ENCODE data around the gene SLC4A7. TPM values are rescaled to one million over a fixed set of nuclear protein-coding genes. Genes with fewer than 3 reads are reported as not detected.
A peak's percentile ranks its signal among the peaks of the same experiment; 100 is the strongest.

Gene SLC4A7
- total RNA-seq, 1 donor from 2014 or later, result 67.4 TPM

DNA sequence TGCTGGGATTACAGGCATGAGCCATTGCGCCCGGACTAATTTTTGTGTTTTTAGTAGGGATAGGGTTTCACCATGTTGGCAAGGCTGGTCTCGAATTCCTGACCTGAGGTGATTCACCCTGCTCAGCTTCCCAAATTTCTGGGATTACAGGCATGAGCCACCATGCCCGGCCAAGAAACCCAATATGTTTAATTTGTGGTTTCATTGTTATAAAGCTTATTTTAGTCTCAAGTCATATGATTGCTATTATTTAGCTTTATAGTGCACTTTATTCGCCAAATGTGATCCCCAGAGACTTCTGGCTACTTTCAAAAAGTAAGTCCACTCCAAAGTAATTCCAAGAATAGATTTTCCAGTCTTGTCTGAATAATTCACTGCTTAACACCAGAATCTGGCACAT lies 19.3 kb upstream of the SLC4A7 start:
- no peak overlapping the region for H3K4me3 Mint-ChIP-seq (ENCODE audit: unreplicated experiment)
- peaks cover 36% of the 10 kb centered on the region for H3K4me1 Mint-ChIP-seq (ENCODE audit: low read depth)
- no peak for DNase-seq (ENCODE audit: low spot score)
- H3K27me3 Mint-ChIP-seq (ENCODE audit: low read depth), result no peaks in the 10 kb centered on the region
- H3K36me3 Mint-ChIP-seq (ENCODE audit: low read depth), result no peaks in the 10 kb centered on the region
- peak overlapping the region; percentile 18 for H3K27ac Mint-ChIP-seq (ENCODE audit: unreplicated experiment)
- TF ChIP-seq, protein P1, sequence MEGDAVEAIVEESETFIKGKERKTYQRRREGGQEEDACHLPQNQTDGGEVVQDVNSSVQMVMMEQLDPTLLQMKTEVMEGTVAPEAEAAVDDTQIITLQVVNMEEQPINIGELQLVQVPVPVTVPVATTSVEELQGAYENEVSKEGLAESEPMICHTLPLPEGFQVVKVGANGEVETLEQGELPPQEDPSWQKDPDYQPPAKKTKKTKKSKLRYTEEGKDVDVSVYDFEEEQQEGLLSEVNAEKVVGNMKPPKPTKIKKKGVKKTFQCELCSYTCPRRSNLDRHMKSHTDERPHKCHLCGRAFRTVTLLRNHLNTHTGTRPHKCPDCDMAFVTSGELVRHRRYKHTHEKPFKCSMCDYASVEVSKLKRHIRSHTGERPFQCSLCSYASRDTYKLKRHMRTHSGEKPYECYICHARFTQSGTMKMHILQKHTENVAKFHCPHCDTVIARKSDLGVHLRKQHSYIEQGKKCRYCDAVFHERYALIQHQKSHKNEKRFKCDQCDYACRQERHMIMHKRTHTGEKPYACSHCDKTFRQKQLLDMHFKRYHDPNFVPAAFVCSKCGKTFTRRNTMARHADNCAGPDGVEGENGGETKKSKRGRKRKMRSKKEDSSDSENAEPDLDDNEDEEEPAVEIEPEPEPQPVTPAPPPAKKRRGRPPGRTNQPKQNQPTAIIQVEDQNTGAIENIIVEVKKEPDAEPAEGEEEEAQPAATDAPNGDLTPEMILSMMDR (IDR thresholded peaks at IDR 0.05), result no peak
- H3K9me3 Mint-ChIP-seq (ENCODE audit: low read depth), result peaks cover 6% of the 10 kb centered on the region

DNA sequence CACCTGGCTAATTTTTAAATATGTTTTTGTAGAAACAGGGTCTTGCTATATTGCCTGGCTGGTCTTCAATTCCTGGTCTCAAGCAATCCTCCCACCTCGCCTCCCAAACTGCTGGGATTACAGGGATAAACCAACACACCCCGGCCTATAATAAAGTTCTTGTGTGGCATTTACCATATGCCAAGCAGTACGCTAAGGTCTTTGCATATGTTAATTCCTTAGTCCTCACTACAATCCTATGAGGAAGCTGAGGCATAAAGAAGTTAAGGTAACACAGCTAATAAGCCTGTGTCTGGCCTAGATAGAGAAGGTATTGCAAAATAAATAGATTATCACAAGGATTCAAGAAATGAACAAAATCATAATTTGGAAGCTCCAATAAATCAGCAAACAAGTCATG lies 17.6 kb upstream of the SLC4A7 start:
- H3K27me3 Mint-ChIP-seq (ENCODE audit: low read depth), result no peaks in the 10 kb centered on the region
- H3K36me3 Mint-ChIP-seq (ENCODE audit: low read depth), result no peaks in the 10 kb centered on the region
- TF ChIP-seq, protein P1 (IDR thresholded peaks at IDR 0.05), result no peak
- no peak overlapping the region for H3K27ac Mint-ChIP-seq (ENCODE audit: unreplicated experiment)
- no peak for DNase-seq (ENCODE audit: low spot score)
- H3K4me3 Mint-ChIP-seq (ENCODE audit: unreplicated experiment), result no peak overlapping the region
- peaks cover 28% of the 10 kb centered on the region for H3K4me1 Mint-ChIP-seq (ENCODE audit: low read depth)
- H3K9me3 Mint-ChIP-seq (ENCODE audit: low read depth), result no peaks in the 10 kb centered on the region

DNA sequence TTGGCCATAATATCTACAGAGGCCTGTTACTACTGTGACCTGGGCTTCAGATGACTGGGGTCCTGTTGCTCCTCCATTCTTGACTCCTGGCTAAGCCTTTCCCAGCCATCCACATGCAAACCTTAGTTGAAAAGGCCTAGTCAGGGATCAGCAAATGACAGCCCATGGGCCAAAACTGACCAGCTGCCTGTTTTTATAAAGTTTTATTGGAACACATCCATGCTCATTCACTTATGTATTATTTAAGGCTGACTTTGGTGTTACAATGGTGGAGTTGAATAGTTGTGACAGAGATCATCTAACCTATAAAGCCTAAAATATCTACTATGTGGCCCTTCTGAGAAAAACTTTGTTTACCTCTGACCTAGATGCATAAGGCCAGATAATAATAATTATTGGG lies 16.8 kb upstream of the SLC4A7 start:
- Mint-ChIP-seq H3K36me3 (ENCODE audit: low read depth) (no peaks in the 10 kb centered on the region), H3K27ac (ENCODE audit: unreplicated experiment) (no peak overlapping the region), H3K27me3 (ENCODE audit: low read depth) (no peaks in the 10 kb centered on the region), H3K4me1 (ENCODE audit: low read depth) (peaks cover 28% of the 10 kb centered on the region), H3K4me3 (ENCODE audit: unreplicated experiment) (no peak overlapping the region), H3K9me3 (ENCODE audit: low read depth) (no peaks in the 10 kb centered on the region)
- DNase-seq (ENCODE audit: low spot score), result no peak
- TF ChIP-seq, protein P1 (IDR thresholded peaks at IDR 0.05), result no peak

DNA sequence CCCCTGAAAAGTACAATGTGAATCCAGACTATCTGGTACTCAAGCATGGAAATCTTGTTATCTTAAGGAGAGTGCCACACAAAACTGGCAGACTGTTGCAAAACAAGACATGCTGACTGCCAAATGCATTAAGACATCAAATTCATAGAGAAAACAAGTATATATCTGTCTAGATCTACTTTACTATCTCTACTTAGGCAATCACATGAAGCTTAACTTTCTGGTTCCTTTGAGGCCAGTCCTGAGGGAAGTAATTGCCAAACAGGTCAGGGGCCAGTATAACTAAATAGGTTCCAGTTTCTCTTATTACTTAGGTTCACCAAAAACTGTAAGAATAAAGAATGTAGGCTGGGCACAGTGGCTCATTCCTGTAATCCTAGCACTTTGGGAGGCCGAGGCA lies 15.9 kb upstream of the SLC4A7 start:
- DNase-seq (ENCODE audit: low spot score), result no peak

DNA sequence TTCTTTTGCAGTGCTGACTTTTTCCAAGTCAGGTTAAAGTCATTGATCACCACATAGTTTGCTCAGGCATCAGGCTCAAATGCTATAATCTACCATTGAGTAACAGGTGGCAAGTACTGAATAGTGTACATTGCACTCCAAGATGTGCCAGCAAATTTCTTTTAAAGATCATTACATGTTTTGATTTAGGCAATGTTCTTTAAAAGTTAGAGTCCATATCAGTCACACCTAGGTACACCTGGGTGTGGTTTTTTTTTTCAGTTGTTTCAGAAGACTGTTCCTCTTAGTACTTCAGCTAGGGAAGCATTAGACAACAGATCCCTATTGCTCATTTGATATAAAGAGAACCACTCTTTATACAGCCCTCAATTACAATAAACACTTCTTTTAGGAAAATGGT lies 10.6 kb upstream of the SLC4A7 start:
- Mint-ChIP-seq H3K27me3 (ENCODE audit: low read depth) (no peaks in the 10 kb centered on the region), H3K4me1 (ENCODE audit: low read depth) (peaks cover under 1% of the 10 kb centered on the region)
- no peak for DNase-seq (ENCODE audit: low spot score)

More for the DNA sequence above, 15.9 kb upstream of the SLC4A7 start:
- Mint-ChIP-seq H3K9me3 (ENCODE audit: low read depth) (no peaks in the 10 kb centered on the region), H3K27ac (ENCODE audit: unreplicated experiment) (no peak overlapping the region), H3K4me1 (ENCODE audit: low read depth) (peaks cover 24% of the 10 kb centered on the region), H3K27me3 (ENCODE audit: low read depth) (no peaks in the 10 kb centered on the region), H3K4me3 (ENCODE audit: unreplicated experiment) (no peak overlapping the region), H3K36me3 (ENCODE audit: low read depth) (no peaks in the 10 kb centered on the region)
- TF ChIP-seq, protein P1 (IDR thresholded peaks at IDR 0.05), result no peak

More for the DNA sequence above, 10.6 kb upstream of the SLC4A7 start:
- Mint-ChIP-seq H3K4me3 (ENCODE audit: unreplicated experiment) (no peak overlapping the region), H3K27ac (ENCODE audit: unreplicated experiment) (no peak overlapping the region), H3K9me3 (ENCODE audit: low read depth) (no peaks in the 10 kb centered on the region), H3K36me3 (ENCODE audit: low read depth) (no peaks in the 10 kb centered on the region)
- TF ChIP-seq, protein P1 (IDR thresholded peaks at IDR 0.05), result no peak
